H7 (cell line): Measurements from ENCODE around the gene SOX12. TPM values are rescaled to one million over a fixed set of nuclear protein-coding genes. Genes with fewer than 3 reads are reported as not detected.

Experiments
- DNase-seq: peaks from one replicate; pipeline ENCODE4 v3.0.0; 2012
- H3K27me3 ChIP-seq: 2 replicates; pipeline ENCODE4 v1.6.0; 2011; ENCODE audit warnings: mild to moderate bottlenecking, low read length; ENCODE audit not compliant: control insufficient read depth, insufficient read depth
- H3K36me3 ChIP-seq: replicated peaks from 2 replicates; pipeline ENCODE4 v1.5.1; 2011; ENCODE audit warnings: low read length; ENCODE audit not compliant: control insufficient read depth, insufficient read depth
- H3K4me3 ChIP-seq: 2 replicates; pipeline ENCODE4 v1.5.1; 2011; ENCODE audit warnings: low read depth, mild to moderate bottlenecking, control low read depth, low read length, moderate library complexity; ENCODE audit not compliant: insufficient read depth
- total RNA-seq: library from RNA; depleted of rRNA; stranded (reverse); fragments of >200 nt; shearing (Covaris generic); gene quantifications from 2 replicates; pipeline ENCODE4 v1.2.3, GENCODE V29; 2014

Gene SOX12
- total RNA-seq, 1 experiment from 2014 or later = 14.7 TPM

DNA sequence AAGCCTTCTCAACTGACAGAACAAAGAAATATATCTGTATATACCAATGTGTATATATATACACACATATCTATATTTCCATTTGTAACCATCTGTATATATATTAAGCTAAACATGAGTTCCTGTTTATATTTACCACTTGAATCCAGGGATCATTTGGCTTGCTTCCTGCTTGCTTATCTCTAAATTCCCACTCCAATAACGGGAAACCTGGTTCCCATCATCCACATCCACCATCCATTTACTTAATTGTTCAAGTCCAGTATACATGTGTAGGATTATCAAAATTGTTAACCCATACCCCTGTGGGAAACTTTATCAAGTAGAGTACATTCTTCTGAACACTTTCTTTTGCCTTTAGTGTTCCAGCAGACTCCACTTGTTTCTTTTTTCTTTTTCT is 12.5 kb upstream of the SOX12 start:
- Histone ChIP-seq H3K4me3 (no peak overlapping the region), H3K36me3 (no peaks in the 10 kb centered on the region), H3K27me3 (no peaks in the 10 kb centered on the region)
- DNase-seq = no peak

DNA sequence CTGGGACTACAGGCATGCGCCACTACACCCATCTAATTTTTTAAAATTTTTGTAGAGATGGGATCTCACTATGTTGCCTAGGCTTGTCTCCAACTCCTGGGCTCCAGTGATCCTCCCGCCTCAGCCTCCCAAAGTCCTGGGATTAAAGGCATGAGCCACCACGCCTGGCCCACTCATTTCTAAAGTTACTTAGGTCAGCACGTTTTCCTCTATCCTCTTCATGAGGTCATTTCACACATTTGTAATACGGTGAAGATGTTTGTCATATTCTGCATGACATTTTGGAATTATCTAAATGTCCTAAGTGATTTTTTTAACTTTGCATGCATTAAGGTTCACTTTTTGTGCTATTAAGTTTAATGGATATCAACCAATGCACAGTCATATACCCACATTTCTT is 11.9 kb upstream of the SOX12 start:
- Histone ChIP-seq H3K36me3 (no peaks in the 10 kb centered on the region), H3K4me3 (no peak overlapping the region), H3K27me3 (no peaks in the 10 kb centered on the region)
- no peak for DNase-seq

DNA sequence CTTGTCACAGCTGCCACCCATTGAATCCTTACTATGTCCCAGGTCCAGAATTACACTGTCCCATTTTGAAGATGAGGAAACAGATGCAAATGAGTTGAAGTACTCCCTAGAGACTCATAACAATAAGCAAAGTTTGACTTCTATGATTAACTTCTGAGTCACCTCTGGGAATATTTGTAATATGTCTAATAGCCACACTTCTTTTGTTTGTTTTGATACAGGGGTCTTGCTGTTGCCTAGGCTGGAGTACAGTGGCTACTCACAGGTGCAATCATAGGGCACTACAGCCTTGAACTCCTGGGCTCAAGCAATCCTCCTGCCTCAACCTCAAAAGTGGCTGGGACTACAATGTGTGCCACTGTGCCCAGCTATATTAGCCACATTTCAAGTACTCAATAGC is 11.4 kb upstream of the SOX12 start:
- DNase-seq = no peak
- no peaks in the 10 kb centered on the region for H3K27me3 ChIP-seq
- no peak overlapping the region for H3K4me3 ChIP-seq
- H3K36me3 ChIP-seq = no peaks in the 10 kb centered on the region

DNA sequence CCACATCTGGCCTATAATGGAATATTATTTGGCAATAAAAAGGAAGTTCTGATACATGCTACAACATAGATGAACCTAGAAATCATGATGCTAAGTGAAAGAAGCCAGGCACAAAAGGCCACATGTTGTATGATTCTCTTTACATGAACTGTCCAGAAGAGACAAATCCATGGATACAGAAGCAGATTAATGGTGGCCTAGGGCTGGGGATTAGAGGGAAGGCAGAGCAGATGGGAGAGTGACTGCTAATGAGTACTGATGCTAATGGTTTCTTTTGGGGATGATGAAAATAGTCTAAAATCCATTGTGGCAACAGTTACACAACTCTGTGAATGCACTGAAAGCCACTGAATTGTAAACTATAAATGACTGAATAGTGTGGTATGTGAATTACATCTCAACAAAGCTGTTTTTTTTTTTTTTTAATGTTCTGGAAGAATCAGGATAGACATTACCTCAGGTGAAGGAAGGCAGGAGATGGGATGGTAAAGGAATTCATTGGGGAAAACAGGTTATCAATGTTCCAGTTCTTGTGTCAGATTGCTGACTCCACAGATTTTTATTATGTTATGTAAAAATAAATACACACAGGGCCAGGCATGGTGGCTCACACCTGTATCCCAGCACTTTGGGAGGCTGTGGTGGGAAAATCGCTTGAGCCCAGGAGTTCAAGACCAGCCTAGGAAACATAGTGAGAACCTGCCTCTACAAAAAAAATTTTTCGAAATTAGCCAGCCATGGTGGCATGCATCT is 8.9 kb upstream of the SOX12 start:
- no peak overlapping the region for H3K4me3 ChIP-seq
- DNase-seq = no peak

DNA sequence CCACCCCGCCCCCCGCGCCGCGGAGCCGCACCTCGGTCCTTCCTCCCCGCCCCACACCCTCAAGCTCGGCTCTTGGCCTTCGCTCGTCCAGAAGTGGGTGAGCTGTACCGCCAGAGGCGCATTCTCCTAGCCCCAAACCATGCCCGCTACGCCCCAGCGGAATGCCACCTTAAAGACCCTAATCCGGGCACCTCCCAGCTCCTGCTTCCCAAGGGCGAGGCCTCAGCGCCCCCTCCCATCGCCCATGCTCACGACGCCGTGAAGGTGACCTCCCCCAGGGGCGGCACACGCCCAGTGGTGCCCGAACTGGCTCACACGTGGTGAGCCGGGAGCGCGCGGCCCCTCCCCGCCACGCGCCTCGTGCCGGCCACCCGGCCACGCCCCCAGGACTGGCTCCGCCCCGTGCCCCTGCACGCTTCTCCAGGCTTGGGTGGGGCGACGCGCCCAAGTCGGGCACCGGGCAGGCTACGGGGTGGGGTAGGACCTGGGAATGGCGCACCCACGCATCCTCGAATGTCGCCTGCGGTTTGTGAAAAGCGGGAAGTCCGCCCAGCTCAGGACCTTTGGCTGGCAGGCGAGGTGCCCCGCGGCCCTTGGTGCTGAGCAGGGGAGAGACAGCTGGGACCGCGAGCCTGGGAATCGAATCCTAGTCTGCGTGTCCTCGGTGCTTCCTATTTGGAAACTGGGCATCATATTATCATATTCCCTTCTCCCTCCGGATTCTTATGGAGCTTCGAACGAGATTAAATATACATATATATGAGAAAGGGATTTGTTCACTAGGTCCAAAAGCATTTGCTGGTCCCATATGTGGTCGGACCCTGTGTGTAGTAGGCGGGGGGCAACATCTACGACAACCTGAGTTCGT is 941 bp upstream of the SOX12 start:
- H3K4me3 ChIP-seq = peak overlapping the region; percentile 61
- peak; percentile 94 for DNase-seq
- H3K27me3 ChIP-seq = no peaks in the 10 kb centered on the region
- H3K36me3 ChIP-seq = peaks cover 3% of the 10 kb centered on the region

More for the DNA sequence above, 8.9 kb upstream of the SOX12 start:
- H3K36me3 ChIP-seq = no peaks in the 10 kb centered on the region; the same call in 1 of the 2 replicates
- no peaks in the 10 kb centered on the region for H3K27me3 ChIP-seq

DNA sequence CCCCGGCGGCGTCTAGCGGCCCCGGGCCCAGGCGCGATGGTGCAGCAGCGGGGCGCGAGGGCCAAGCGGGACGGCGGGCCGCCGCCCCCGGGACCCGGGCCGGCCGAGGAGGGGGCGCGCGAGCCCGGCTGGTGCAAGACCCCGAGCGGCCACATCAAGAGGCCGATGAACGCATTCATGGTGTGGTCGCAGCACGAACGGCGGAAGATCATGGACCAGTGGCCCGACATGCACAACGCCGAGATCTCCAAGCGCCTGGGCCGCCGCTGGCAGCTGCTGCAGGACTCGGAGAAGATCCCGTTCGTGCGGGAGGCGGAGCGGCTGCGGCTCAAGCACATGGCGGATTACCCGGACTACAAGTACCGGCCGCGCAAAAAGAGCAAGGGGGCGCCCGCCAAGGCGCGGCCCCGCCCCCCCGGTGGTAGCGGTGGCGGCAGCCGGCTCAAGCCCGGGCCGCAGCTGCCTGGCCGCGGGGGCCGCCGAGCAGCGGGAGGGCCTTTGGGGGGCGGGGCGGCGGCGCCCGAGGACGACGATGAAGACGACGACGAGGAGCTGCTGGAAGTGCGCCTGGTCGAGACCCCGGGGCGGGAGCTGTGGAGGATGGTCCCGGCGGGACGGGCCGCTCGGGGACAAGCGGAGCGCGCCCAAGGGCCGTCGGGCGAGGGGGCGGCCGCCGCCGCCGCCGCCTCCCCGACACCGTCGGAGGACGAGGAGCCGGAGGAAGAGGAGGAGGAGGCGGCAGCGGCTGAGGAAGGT is 715 bp downstream of the SOX12 start:
- H3K36me3 ChIP-seq = peaks cover 3% of the 10 kb centered on the region
- H3K4me3 ChIP-seq = peak overlapping the region; percentile 98
- DNase-seq = peak; percentile 87
- no peaks in the 10 kb centered on the region for H3K27me3 ChIP-seq

DNA sequence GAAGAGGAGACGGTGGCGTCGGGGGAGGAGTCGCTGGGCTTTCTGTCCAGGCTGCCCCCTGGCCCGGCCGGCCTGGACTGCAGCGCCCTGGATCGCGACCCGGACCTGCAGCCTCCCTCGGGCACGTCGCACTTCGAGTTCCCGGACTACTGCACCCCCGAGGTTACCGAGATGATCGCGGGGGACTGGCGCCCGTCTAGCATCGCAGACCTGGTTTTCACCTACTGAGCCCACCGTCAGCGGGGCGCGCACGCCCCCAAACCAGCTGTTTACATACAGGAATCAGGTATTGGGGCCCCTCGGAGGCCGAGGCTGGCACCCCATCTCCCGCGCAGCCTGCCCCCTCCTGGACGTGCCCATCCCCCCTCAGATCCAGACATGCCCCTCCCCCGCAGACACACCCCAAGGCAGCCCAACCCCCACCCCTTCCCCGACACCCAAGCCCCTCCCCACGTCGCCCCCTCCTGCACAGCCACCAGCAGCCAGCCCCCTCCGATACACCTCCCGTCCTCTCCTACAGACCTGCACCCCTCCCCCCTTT is 1.4 kb downstream of the SOX12 start:
- no peak for DNase-seq
- Histone ChIP-seq H3K27me3 (no peaks in the 10 kb centered on the region), H3K4me3 (peak overlapping the region; percentile 98), H3K36me3 (peaks cover 3% of the 10 kb centered on the region)

DNA sequence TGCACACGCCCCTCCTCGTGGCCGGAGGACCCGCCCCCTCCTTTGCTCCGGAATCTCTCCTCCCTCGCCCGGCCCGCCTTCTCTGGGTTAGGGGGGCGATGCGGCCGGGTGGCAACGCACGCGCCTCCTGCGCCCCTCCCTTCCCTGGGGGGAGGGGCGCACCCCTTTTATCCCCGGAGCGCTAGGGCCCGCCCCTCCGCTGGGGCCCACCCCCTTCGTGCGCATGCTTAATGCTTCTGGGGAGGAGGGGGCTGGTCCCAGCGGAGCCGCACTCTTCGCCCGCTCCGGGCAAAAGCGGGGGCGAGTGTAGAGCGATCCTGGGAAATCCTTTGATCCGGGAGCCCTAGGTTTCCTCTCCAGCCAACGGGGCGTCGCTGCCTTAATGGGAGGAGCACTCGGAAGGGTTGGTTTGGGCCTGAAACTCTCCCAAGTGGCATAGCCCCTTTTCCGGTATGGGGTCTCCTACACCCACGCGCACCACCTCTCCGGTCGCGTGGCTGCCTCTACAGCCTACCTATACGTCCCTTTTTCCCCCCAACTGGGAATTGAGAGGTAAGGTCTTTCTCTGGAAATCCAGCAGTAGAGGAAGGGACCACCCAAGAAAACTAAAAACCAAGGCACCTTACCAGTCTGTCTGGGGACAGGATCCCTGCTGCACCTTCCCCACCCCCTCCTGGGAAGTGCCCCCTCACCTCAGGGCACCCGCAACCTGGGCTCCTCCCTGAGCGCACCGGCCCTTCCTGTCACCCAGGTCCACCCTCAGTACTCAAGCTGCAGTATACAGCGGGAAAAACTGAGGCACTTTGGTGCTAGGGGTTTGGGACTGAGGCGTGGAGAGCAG is 2.1 kb downstream of the SOX12 start:
- no peaks in the 10 kb centered on the region for H3K27me3 ChIP-seq
- DNase-seq = peak; percentile 99
- H3K4me3 ChIP-seq = peak overlapping the region; percentile 61
- peaks cover 3% of the 10 kb centered on the region for H3K36me3 ChIP-seq

DNA sequence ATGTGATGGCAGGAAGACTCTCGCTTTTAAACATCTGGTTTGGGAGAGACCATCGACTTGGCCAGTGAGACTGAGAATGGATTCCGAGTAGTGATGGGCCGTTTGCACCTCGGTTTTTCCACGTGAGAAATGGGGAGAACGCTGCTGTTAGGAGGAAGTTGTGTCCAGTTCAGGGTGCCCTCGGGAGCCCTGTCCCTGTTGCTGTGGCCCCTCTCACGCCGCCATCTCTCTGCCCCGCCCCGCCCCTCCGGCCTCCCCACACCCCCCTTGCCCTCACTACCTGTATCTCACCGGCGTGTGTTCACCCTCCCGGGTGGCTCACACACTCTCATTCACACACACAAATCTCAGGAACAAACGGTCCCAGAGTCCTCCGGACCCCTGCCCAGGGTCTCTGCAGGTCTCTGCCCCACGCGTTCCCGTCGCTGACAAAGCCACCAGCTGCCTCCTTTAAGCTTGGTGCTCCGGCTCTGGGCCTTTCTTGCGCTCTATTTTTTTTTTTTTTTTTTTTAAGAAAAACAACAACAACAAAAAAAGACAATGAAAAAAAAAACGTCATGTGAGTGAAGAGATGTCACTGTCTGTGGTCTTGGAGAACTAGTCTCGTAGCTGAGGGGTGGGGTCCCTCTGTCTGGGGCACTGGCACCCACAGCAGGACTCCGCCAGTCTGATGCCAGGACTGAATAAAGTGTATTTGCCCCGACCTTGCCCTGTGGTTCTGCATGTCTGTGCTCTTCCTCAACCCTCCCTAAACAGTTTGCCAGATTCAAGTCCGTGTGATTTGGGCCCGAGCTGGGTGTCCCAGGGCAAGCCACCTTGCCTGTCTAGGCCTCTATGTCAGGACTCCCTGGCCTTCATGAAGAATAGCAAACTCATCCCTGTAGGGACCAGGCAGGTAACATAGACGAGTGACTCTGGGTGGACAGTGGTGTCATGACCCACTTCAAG is 2.9 kb downstream of the SOX12 start:
- DNase-seq = no peak
- peak overlapping the region; percentile 61 for H3K4me3 ChIP-seq
- H3K27me3 ChIP-seq = no peaks in the 10 kb centered on the region
- peaks cover 3% of the 10 kb centered on the region for H3K36me3 ChIP-seq

DNA sequence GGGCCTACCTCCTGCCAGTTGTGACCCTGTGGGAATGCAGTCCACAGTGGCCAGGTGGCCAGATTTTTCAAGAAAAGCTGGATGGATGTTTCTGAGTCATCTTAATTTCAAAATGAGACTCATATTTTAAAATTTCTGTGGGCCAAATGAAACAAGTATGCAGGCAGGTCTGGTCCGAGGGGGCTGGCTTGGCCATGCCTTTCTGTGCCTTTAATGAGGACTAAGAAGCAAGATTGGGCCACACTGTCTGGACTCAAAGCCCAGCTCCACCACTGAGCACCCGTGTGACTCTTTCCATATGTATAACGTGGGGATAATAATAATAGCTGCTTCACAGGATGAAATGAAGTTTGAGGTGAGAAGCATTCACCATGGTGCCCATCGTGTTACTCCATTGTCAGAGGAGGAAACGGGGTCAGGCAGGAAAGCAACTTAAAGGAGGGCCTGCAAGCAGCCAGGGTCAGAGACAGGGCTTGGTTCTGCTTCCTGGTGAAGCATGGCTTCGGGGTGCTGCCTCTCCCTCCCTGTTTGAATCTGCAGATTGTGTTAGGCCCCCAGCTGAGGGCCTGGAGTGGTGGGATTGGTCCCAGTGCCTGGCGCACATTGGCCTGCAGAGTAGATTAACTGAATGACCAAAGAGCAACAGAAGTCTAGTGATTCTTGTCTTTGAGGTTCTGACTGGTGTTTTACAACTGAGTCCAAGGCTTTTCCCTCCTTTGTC is 3.8 kb downstream of the SOX12 start:
- no peak for DNase-seq
- H3K36me3 ChIP-seq = peaks cover 3% of the 10 kb centered on the region
- H3K27me3 ChIP-seq = no peaks in the 10 kb centered on the region
- H3K4me3 ChIP-seq = no peak overlapping the region

DNA sequence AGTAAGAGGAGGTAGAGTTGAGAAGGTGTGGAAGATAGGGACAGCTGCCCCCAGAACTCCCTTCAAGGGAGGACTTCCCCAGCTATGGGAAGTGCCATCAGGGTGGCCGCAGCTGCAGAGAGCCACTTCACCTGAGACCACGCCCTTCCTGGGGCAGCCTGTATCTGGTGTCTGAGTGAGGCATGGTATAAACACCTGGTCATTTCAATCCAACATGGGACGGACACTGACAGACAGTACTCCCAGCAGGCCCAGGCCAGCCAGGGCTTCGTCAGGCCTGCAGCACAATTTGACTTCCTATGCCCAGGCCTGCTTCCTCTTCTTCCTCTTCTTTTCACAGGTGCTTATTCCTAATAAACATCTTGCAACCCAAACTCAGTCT is 4.5 kb downstream of the SOX12 start:
- DNase-seq = no peak
- Histone ChIP-seq H3K36me3 (peaks cover 3% of the 10 kb centered on the region), H3K27me3 (no peaks in the 10 kb centered on the region), H3K4me3 (no peak overlapping the region)

DNA sequence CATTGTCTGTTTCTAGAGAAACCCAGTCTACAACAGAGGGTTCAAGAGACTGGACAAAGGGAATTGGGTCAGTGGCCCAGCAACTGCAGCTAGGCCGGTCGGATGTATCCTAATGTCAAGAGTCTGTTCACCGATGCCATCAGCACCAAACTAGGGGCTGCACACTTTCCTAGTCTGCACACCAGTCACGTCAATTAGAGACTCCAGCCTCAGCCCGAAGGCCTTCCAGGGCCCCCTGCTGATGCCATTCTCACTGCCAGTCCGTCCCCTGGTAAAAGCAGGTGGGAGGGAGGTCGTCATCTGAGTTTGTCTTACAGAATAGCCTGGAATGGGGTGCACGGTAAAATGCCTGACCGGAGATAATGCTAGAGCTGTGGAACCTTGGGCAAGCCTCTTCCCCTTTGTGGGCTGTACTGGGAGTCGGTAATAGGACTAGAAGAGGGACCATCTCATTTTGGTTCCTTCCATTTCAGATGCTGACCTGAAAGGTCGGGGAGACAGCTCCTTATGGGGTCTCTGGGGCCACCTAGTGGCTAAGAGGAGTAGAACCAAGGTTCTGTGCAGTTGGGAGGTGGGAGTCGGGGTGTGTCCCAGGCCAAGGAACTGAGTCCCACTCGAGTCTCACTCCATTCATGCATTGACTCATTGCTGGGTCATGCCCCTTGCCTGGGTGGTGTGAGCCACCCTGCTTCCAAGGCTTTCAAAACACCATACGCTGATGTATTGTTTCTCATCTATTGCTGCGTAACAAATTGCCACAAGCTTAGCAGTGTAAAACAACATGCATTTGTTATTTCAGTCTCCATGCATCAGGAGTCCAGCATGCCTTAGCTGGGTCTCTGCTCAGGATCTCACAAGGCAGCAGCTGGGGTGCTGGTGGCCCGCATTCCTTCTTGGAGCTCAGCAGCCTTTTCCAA is 5.1 kb downstream of the SOX12 start:
- DNase-seq = peak; percentile 88
- Histone ChIP-seq H3K27me3 (no peaks in the 10 kb centered on the region), H3K36me3 (peaks cover 3% of the 10 kb centered on the region), H3K4me3 (no peak overlapping the region)
